DND-41 (cell line): Measurements from ENCODE around the gene PCDHGA11.

Experiments used
- ATAC-seq: fragments of 200-7000 bp; cut with Tn5 transposase; 3 replicates; pipeline ENCODE4 v1.9.1; 2021; ENCODE audit warnings: low read depth; ENCODE audit not compliant: insufficient read depth
- DNase-seq: peaks from one replicate; pipeline ENCODE4 v3.0.0-alpha.2; 2020
- H2AFZ ChIP-seq: 2 replicates; pipeline ENCODE4 v1.6.0; 2012; ENCODE audit warnings: low read depth, low read length
- H3K27ac ChIP-seq: 2 replicates; pipeline ENCODE4 v1.5.1; 2012; ENCODE audit warnings: low read length, inconsistent platforms
- H3K27me3 ChIP-seq: fragments of 200-600 bp; sonication (generic); 2 replicates; pipeline ENCODE4 v1.6.0; 2012; ENCODE audit warnings: low read length, mild to moderate bottlenecking, inconsistent platforms; ENCODE audit not compliant: insufficient read depth, poor library complexity
- H3K36me3 ChIP-seq: 2 replicates; pipeline ENCODE4 v1.5.1; 2012; ENCODE audit warnings: low read length, inconsistent platforms; ENCODE audit not compliant: insufficient read depth
- H3K4me1 ChIP-seq: 2 replicates; pipeline ENCODE4 v1.5.1; 2012; ENCODE audit warnings: mild to moderate bottlenecking, low read length; ENCODE audit not compliant: insufficient read depth
- H3K4me2 ChIP-seq: 2 replicates; pipeline ENCODE4 v1.6.0; 2012; ENCODE audit warnings: mild to moderate bottlenecking, moderate library complexity, low read length, inconsistent platforms; ENCODE audit not compliant: insufficient read depth
- H3K4me3 ChIP-seq, 2 experiments: fragments of 200-600 bp in 1 of 2; shearing (Covaris generic) in 1 of 2; 2 replicates each; pipeline ENCODE4 v1.5.1; 2012 to 2016; ENCODE audit warnings: inconsistent platforms in 2 of 2, low read length in 2 of 2, mild to moderate bottlenecking in 2 of 2, low read depth in 1 of 2, moderate library complexity in 1 of 2
- H3K79me2 ChIP-seq: 2 replicates; pipeline ENCODE4 v1.6.0; 2012; ENCODE audit warnings: low read length, inconsistent platforms; ENCODE audit not compliant: insufficient read depth
- H3K9ac ChIP-seq: 2 replicates; pipeline ENCODE4 v1.6.0; 2012; ENCODE audit warnings: low read depth, mild to moderate bottlenecking, inconsistent platforms, low read length, moderate library complexity
- H3K9me3 ChIP-seq: 2 replicates; pipeline ENCODE4 v1.5.1; 2012; ENCODE audit warnings: low read length, moderate library complexity, mild to moderate bottlenecking, inconsistent platforms; ENCODE audit not compliant: insufficient read depth, severe bottlenecking
- H4K20me1 ChIP-seq: 2 replicates; pipeline ENCODE4 v1.6.0; 2012; ENCODE audit warnings: low read length; ENCODE audit not compliant: insufficient read depth
- EZH2 ChIP-seq: IDR thresholded peaks from 3 replicates; pipeline ENCODE4 v1.6.1; 2012; ENCODE audit warnings: borderline replicate concordance, low read depth, mild to moderate bottlenecking, moderate library complexity, low read length, inconsistent platforms; ENCODE audit not compliant: severe bottlenecking
- TF ChIP-seq, protein P1 (sequence below): IDR thresholded peaks from 2 replicates; pipeline ENCODE4 v1.5.1; 2012; ENCODE audit warnings: borderline replicate concordance, low read length, moderate library complexity, mild to moderate bottlenecking; ENCODE audit not compliant: poor library complexity, severe bottlenecking; ENCODE audit errors: extremely low read depth

PCDHGA11 gene

DNA sequence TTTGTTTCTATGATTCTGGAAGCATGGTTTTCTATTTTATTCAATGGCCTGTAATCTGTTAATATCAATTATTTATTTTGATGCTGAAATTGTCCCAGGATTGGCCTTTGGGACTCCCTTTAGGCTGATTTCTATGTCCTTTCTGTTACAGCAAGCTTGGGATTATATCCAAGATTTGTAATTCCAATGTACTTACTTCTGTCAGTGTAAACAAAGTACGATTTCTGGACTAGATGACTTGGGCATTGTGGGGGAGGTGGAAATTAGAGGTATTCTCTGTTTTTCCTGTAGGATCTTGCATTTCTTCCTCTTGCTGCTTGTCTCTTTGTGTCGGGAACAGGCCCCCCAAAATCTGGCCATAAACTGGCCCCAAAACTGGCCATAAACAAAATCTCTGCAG, 13.2 kb downstream of the PCDHGA11 start:
- Histone ChIP-seq H2AFZ (no peak overlapping the region), H3K4me3 (no peak overlapping the region), H3K27me3 (peaks cover 3% of the 10 kb centered on the region), H3K4me1 (no peaks in the 10 kb centered on the region), H3K79me2 (no peaks in the 10 kb centered on the region), H3K36me3 (no peaks in the 10 kb centered on the region), H3K9me3 (no peaks in the 10 kb centered on the region), H4K20me1 (no peaks in the 10 kb centered on the region), H3K9ac (no peak overlapping the region), H3K4me2 (no peak overlapping the region), H3K27ac (no peak overlapping the region)
- TF ChIP-seq EZH2: no peak
- TF ChIP-seq, protein P1, sequence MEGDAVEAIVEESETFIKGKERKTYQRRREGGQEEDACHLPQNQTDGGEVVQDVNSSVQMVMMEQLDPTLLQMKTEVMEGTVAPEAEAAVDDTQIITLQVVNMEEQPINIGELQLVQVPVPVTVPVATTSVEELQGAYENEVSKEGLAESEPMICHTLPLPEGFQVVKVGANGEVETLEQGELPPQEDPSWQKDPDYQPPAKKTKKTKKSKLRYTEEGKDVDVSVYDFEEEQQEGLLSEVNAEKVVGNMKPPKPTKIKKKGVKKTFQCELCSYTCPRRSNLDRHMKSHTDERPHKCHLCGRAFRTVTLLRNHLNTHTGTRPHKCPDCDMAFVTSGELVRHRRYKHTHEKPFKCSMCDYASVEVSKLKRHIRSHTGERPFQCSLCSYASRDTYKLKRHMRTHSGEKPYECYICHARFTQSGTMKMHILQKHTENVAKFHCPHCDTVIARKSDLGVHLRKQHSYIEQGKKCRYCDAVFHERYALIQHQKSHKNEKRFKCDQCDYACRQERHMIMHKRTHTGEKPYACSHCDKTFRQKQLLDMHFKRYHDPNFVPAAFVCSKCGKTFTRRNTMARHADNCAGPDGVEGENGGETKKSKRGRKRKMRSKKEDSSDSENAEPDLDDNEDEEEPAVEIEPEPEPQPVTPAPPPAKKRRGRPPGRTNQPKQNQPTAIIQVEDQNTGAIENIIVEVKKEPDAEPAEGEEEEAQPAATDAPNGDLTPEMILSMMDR: no peak
- no peak for ATAC-seq
- no peak for DNase-seq

GRCh38 chr5:141437221-141437620, 16.4 kb downstream of the PCDHGA11 start:
- Histone ChIP-seq H3K4me3 (no peak overlapping the region), H3K4me2 (no peak overlapping the region), H4K20me1 (no peaks in the 10 kb centered on the region), H2AFZ (no peak overlapping the region), H3K27me3 (peaks cover 3% of the 10 kb centered on the region), H3K9ac (no peak overlapping the region), H3K27ac (no peak overlapping the region), H3K9me3 (no peaks in the 10 kb centered on the region), H3K36me3 (no peaks in the 10 kb centered on the region), H3K79me2 (no peaks in the 10 kb centered on the region), H3K4me1 (no peaks in the 10 kb centered on the region)
- ATAC-seq: no peak
- DNase-seq: no peak
- TF ChIP-seq, protein P1: no peak

GRCh38 chr5:141439411-141440141, 18.7 kb downstream of the PCDHGA11 start:
- peaks cover 3% of the 10 kb centered on the region for H3K27me3 ChIP-seq
- no peak overlapping the region for H3K4me2 ChIP-seq
- no peak overlapping the region for H3K4me3 ChIP-seq
- DNase-seq: no peak
- no peaks in the 10 kb centered on the region for H4K20me1 ChIP-seq
- no peaks in the 10 kb centered on the region for H3K4me1 ChIP-seq
- no peaks in the 10 kb centered on the region for H3K36me3 ChIP-seq
- H2AFZ ChIP-seq: no peak overlapping the region
- no peaks in the 10 kb centered on the region for H3K79me2 ChIP-seq
- no peaks in the 10 kb centered on the region for H3K9me3 ChIP-seq
- no peak for TF ChIP-seq EZH2
- TF ChIP-seq, protein P1: no peak
- H3K27ac ChIP-seq: no peak overlapping the region
- H3K9ac ChIP-seq: no peak overlapping the region
- ATAC-seq: no peak

DNA sequence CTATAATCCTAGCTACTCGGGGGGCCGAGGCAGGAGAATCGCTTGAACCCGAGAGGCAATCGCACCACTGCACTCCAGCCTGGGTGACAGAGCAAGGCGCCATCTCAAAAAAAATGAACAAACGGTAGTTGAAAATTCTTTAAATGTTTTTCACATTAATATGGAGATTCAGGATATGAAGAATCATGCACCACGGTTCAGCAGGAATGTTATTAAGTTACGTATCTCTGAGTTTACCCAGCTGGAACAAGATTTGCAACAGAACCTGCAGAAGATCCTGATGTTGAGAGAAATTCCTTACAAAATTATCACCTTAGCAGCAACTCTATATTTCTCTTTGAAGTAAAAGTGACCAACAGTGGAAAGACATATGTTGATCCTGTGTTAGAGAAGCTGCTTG, 19.5 kb downstream of the PCDHGA11 start:
- H3K79me2 ChIP-seq: no peaks in the 10 kb centered on the region
- ATAC-seq: no peak

More for the DNA sequence above, 19.5 kb downstream of the PCDHGA11 start:
- Histone ChIP-seq H3K4me2 (no peak overlapping the region), H3K9me3 (no peaks in the 10 kb centered on the region), H4K20me1 (no peaks in the 10 kb centered on the region), H3K4me1 (no peaks in the 10 kb centered on the region), H3K27ac (no peak overlapping the region), H3K36me3 (no peaks in the 10 kb centered on the region), H3K4me3 (no peak overlapping the region), H2AFZ (no peak overlapping the region), H3K9ac (no peak overlapping the region), H3K27me3 (peaks cover 3% of the 10 kb centered on the region)
- DNase-seq: no peak
- no peak for TF ChIP-seq EZH2
- TF ChIP-seq, protein P1: no peak
